Stimulated activated naive CD8-positive, alpha-beta T cell treated with anti-CD3 and anti-CD28 coated beads, Interleukin-15, Interleukin-2, amounts not matched to agents 100 U/mL and 50 U/mL, for 24 hours (primary cell): ENCODE results near the gene REEP1.

ENCODE experiments used
- ATAC-seq: fragments of 150-1000 bp; cut with Tn5 transposase; one replicate; pipeline ENCODE4 v1.10.0; 2021
- DNase-seq: peaks from one replicate; pipeline ENCODE4 v3.0.0; 2021

The REEP1 gene

GRCh38 chr2:86195808-86196387, 141.5 kb downstream of the REEP1 start:
- ATAC-seq = no peak
- DNase-seq = no peak

GRCh38 chr2:86195055-86195807, 142.2 kb downstream of the REEP1 start, which contains the start of gene IMMT:
IMMT (minus strand) TSS chr2:86195462; CDS start chr2:86195382, 80 bp downstream.
- DNase-seq = peak; percentile 95

GRCh38 chr2:86194751-86195054, 142.7 kb downstream of the REEP1 start:
- no peak for DNase-seq
- no peak for ATAC-seq

More at GRCh38 chr2:86195055-86195807, 142.2 kb downstream of the REEP1 start, which contains the start of gene IMMT:
- ATAC-seq = peak; percentile 94

- DNase-seq = no peak
- no peak for ATAC-seq
These were observed 143.4 kb downstream of the REEP1 start for GRCh38 chr2:86193901-86194567.

GRCh38 chr2:86189782-86190416, 147.5 kb downstream of the REEP1 start:
- no peak for DNase-seq
- ATAC-seq = no peak

GRCh38 chr2:86186431-86186830, 151.0 kb downstream of the REEP1 start:
- DNase-seq (no peak), ATAC-seq (peak; percentile 81)

GRCh38 chr2:86185517-86186212, 151.8 kb downstream of the REEP1 start:
- ATAC-seq (peak; percentile 26), DNase-seq (no peak)

GRCh38 chr2:86176597-86176996, 160.8 kb downstream of the REEP1 start:
- DNase-seq = no peak
- no peak for ATAC-seq

- DNase-seq = no peak
- ATAC-seq = no peak
These were observed 161.6 kb downstream of the REEP1 start for GRCh38 chr2:86175828-86176227.

- DNase-seq (no peak), ATAC-seq (no peak)
These were observed 163.0 kb downstream of the REEP1 start for GRCh38 chr2:86174445-86174844.

- DNase-seq = no peak
- ATAC-seq = no peak
These were observed 164.8 kb downstream of the REEP1 start for GRCh38 chr2:86172610-86173009.

- ATAC-seq (no peak), DNase-seq (no peak)
These were observed 166.1 kb downstream of the REEP1 start for GRCh38 chr2:86171295-86171694.

GRCh38 chr2:86170449-86170848, 167.0 kb downstream of the REEP1 start:
- DNase-seq (no peak), ATAC-seq (no peak)
